HG02642 (cell line): Measurements from ENCODE around the gene UTP15.

ENCODE experiments used
- ATAC-seq: cut with Tn5 transposase; IDR thresholded peaks from one replicate; pipeline ENCODE4 v1.9.1; 2021; ENCODE audit warnings: mild to moderate bottlenecking; ENCODE audit not compliant: unreplicated experiment, poor library complexity

The UTP15 gene

GRCh38 chr5:73620334-73620687, 54.8 kb downstream of the UTP15 start:
- ATAC-seq: no peak

- no peak for ATAC-seq
Measured at GRCh38 chr5:73623060-73623459, 57.5 kb downstream of the UTP15 start.

GRCh38 chr5:73623901-73624404, 58.4 kb downstream of the UTP15 start:
- ATAC-seq: no peak

- no peak for ATAC-seq
Measured at GRCh38 chr5:73624888-73625287, 59.3 kb downstream of the UTP15 start.

GRCh38 chr5:73625372-73625943, 59.9 kb downstream of the UTP15 start:
- ATAC-seq: peak; percentile 53

GRCh38 chr5:73625944-73626811, 60.6 kb downstream of the UTP15 start, which contains the start of gene ARHGEF28:
TSS of gene ARHGEF28 (plus strand) at chr5:73626196. CDS start at chr5:73684852, 58,656 bp downstream.
- peak; percentile 79 for ATAC-seq

- ATAC-seq: no peak
Measured at GRCh38 chr5:73626814-73627313, 61.3 kb downstream of the UTP15 start.

GRCh38 chr5:73629456-73629855, 63.9 kb downstream of the UTP15 start:
- ATAC-seq: no peak

GRCh38 chr5:73630765-73631164, 65.2 kb downstream of the UTP15 start:
- no peak for ATAC-seq

- ATAC-seq: no peak
Measured at GRCh38 chr5:73631500-73631899, 66.0 kb downstream of the UTP15 start.
